Brain microvascular endothelial cell (primary cell): ENCODE data around the gene BARX2.

Source experiments
- DNase-seq: peaks from one replicate; pipeline ENCODE4 v3.0.0-alpha.2; 2020
- H3K27ac ChIP-seq: fragments of 250-450 bp; sonication (Bioruptor Pico); 2 replicates; pipeline ENCODE4 v1.5.1; 2020; ENCODE audit warnings: mild to moderate bottlenecking, moderate library complexity
- H3K27me3 ChIP-seq: fragments of 250-450 bp; sonication (Bioruptor Pico); replicated peaks from 2 replicates; pipeline ENCODE4 v1.5.1; 2020; ENCODE audit warnings: mild to moderate bottlenecking
- H3K36me3 ChIP-seq: fragments of 250-450 bp; sonication (Bioruptor Pico); replicated peaks from 2 replicates; pipeline ENCODE4 v1.5.1; 2020; ENCODE audit warnings: mild to moderate bottlenecking
- H3K4me3 ChIP-seq: 2 replicates; pipeline ENCODE4 v1.5.1; 2011; ENCODE audit warnings: low read depth, mild to moderate bottlenecking, control low read depth, low read length, moderate library complexity
- in situ Hi-C: cut with HindIII; loops from 2 replicates; pipeline ENCODE4 v1.10.0; 2017; ENCODE audit warnings: low sequenced_read_pairs, low pct_ligation_motif_present
- TF ChIP-seq, protein P1 (sequence below): IDR thresholded peaks from 2 replicates; pipeline ENCODE4 v1.5.1; 2011; ENCODE audit warnings: low read depth, mild to moderate bottlenecking, moderate library complexity, low read length, control low read depth, inconsistent platforms; ENCODE audit errors: missing control alignments

Gene BARX2

GRCh38 chr11:129423426-129423825, 47.8 kb downstream of the BARX2 start:
- no peak for DNase-seq
- in situ Hi-C loops: no loop called here
- TF ChIP-seq, protein P1, sequence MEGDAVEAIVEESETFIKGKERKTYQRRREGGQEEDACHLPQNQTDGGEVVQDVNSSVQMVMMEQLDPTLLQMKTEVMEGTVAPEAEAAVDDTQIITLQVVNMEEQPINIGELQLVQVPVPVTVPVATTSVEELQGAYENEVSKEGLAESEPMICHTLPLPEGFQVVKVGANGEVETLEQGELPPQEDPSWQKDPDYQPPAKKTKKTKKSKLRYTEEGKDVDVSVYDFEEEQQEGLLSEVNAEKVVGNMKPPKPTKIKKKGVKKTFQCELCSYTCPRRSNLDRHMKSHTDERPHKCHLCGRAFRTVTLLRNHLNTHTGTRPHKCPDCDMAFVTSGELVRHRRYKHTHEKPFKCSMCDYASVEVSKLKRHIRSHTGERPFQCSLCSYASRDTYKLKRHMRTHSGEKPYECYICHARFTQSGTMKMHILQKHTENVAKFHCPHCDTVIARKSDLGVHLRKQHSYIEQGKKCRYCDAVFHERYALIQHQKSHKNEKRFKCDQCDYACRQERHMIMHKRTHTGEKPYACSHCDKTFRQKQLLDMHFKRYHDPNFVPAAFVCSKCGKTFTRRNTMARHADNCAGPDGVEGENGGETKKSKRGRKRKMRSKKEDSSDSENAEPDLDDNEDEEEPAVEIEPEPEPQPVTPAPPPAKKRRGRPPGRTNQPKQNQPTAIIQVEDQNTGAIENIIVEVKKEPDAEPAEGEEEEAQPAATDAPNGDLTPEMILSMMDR: no peak
- H3K36me3 ChIP-seq: no peaks in the 10 kb centered on the region
- H3K4me3 ChIP-seq: no peak overlapping the region
- H3K27me3 ChIP-seq: no peaks in the 10 kb centered on the region
- H3K27ac ChIP-seq: no peak overlapping the region

- Histone ChIP-seq H3K36me3 (no peaks in the 10 kb centered on the region), H3K27ac (no peak overlapping the region), H3K4me3 (no peak overlapping the region), H3K27me3 (no peaks in the 10 kb centered on the region)
- in situ Hi-C loops: no loop called here
- DNase-seq: no peak
- TF ChIP-seq, protein P1: no peak
These were observed 49.6 kb downstream of the BARX2 start for GRCh38 chr11:129425214-129425613.

DNA sequence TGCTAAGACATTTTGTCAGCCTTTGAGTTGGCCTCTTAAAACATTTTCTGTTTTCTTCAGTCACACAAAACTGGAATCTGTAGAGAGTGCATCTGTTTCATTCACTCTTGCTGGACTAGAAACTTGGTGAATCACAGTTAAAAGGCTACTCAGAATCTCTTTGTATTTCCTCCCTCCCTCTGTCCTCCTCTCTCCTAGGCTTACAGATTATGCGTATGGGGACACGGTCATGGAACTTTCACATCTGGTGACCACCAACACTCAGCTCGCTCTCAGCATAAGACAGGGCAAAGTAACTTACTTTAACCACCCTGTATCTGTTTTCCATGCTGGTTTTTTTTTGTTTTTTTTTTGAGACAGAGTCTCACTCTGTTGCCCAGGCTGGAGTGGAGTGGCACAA, 50.4 kb downstream of the BARX2 start:
- no peak for DNase-seq
- in situ Hi-C loops: no loop called here
- TF ChIP-seq, protein P1: no peak
- Histone ChIP-seq H3K27me3 (no peaks in the 10 kb centered on the region), H3K27ac (no peak overlapping the region), H3K36me3 (no peaks in the 10 kb centered on the region), H3K4me3 (no peak overlapping the region)

- in situ Hi-C loops: no loop called here
- TF ChIP-seq, protein P1: no peak
- no peak overlapping the region for H3K4me3 ChIP-seq
- no peaks in the 10 kb centered on the region for H3K36me3 ChIP-seq
- DNase-seq: no peak
- no peaks in the 10 kb centered on the region for H3K27me3 ChIP-seq
- no peak overlapping the region for H3K27ac ChIP-seq
These were observed 51.1 kb downstream of the BARX2 start for GRCh38 chr11:129426776-129427175.

DNA sequence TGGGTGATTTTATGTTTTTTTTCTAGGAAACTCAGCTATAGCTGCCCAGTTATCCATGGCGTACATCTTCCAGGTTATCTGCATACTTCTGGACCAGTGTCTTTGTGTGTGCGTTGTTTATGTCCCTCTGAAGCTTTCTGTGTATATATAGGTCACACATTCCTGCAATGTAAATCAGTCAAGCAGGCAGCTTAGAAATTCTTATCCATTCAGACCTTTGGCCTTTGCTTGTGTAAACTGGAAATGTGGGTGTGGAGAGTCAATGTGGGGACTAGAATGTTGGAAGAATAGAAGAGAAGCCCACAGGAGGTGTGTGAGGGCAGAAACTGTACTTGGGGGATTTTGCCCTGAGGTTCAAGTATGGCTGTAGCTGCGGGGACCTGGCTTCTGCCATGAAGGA, 51.7 kb downstream of the BARX2 start:
- in situ Hi-C loops: no loop called here
- H3K36me3 ChIP-seq: no peaks in the 10 kb centered on the region
- no peaks in the 10 kb centered on the region for H3K27me3 ChIP-seq
- no peak overlapping the region for H3K27ac ChIP-seq
- H3K4me3 ChIP-seq: no peak overlapping the region
- DNase-seq: no peak
- TF ChIP-seq, protein P1: no peak

DNA sequence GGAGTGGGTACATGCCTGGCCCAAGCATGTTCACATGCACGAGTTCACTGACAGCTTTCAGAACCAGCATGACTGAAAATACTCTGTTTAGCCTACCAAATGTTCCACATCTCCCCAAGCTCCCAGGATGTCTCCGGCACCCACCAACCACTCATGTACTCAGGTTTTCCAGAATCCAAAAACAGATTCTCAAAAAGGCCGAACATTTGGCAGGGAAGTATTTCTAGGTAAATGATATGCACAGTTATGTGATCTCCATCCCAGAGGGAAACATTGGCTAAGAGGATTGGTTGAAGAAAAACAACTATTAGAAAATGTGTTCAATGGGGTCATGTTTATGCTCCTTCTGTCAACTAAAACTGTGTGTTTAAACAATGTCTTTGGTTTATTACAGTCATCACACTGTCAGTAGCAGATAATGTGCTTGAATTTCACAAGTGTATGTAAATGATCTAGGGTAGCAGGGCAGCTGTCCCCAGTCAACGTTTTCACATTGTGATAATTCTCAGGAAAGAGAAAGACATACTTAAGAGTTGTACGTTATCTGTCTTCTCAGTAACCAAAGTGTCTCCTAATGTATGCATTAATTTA, 52.3 kb downstream of the BARX2 start:
- Histone ChIP-seq H3K36me3 (no peaks in the 10 kb centered on the region), H3K27ac (no peak overlapping the region), H3K27me3 (no peaks in the 10 kb centered on the region), H3K4me3 (no peak overlapping the region)
- TF ChIP-seq, protein P1: no peak
- in situ Hi-C loops: no loop called here
- DNase-seq: no peak
